Hepatocyte (in vitro differentiated cells): Measurements from ENCODE around the gene SLC7A4. TPM values are rescaled to one million over a fixed set of nuclear protein-coding genes. Genes with fewer than 3 reads are reported as not detected.
"Not testable (repeated sequence)": the region's sequence is repeated elsewhere in the genome, so short reads cannot be mapped to it uniquely, and the experiment has no call there.

Experiments
- DNase-seq: peaks from one replicate; pipeline ENCODE4 v3.0.0-alpha.2; 2016; ENCODE audit warnings: low spot score
- H2AFZ ChIP-seq: fragments of 200-600 bp; sonication (generic); 2 replicates; pipeline ENCODE4 v1.6.0; 2016; ENCODE audit warnings: antibody characterized with exemption, mild to moderate bottlenecking
- H3K27ac ChIP-seq: fragments of 200-600 bp; sonication (generic); 2 replicates; pipeline ENCODE4 v1.5.1; 2016; ENCODE audit warnings: mild to moderate bottlenecking
- H3K27me3 ChIP-seq: fragments of 200-600 bp; sonication (generic); 2 replicates; pipeline ENCODE4 v1.6.1; 2016
- H3K36me3 ChIP-seq: fragments of 200-600 bp; sonication (generic); replicated peaks from 2 replicates; pipeline ENCODE4 v1.5.1; 2016; ENCODE audit warnings: low read depth; ENCODE audit not compliant: insufficient read depth
- H3K4me1 ChIP-seq: fragments of 200-600 bp; sonication (generic); 2 replicates; pipeline ENCODE4 v1.5.1; 2016; ENCODE audit warnings: mild to moderate bottlenecking, moderate library complexity; ENCODE audit not compliant: insufficient read depth
- H3K4me2 ChIP-seq: fragments of 200-600 bp; sonication (generic); 2 replicates; pipeline ENCODE4 v1.6.0; 2016
- H3K4me3 ChIP-seq: fragments of 200-600 bp; sonication (generic); 2 replicates; pipeline ENCODE4 v1.5.1; 2016; ENCODE audit warnings: mild to moderate bottlenecking
- H3K79me2 ChIP-seq: fragments of 200-600 bp; sonication (generic); 2 replicates; pipeline ENCODE4 v1.6.0; 2017; ENCODE audit warnings: mild to moderate bottlenecking
- H3K9me2 ChIP-seq: fragments of 200-600 bp; sonication (generic); replicated peaks from 2 replicates; pipeline ENCODE4 v1.6.0; 2017; ENCODE audit warnings: mild to moderate bottlenecking; ENCODE audit not compliant: insufficient read depth
- H3K9me3 ChIP-seq: fragments of 200-600 bp; sonication (generic); 2 replicates; pipeline ENCODE4 v1.5.1; 2016; ENCODE audit warnings: low read depth, mild to moderate bottlenecking
- H4K20me1 ChIP-seq: fragments of 200-600 bp; sonication (generic); 2 replicates; pipeline ENCODE4 v1.6.0; 2016; ENCODE audit warnings: mild to moderate bottlenecking; ENCODE audit not compliant: insufficient read depth, poor library complexity, severe bottlenecking
- CTCF ChIP-seq: fragments of 200-600 bp; sonication (generic); IDR thresholded peaks from 2 replicates; pipeline ENCODE4 v1.5.1; 2016; ENCODE audit warnings: antibody characterized with exemption, mild to moderate bottlenecking; ENCODE audit not compliant: poor library complexity
- EZH2 ChIP-seq: fragments of 200-600 bp; sonication (generic); IDR thresholded peaks from 2 replicates; pipeline ENCODE4 v1.6.1; 2016; ENCODE audit warnings: antibody characterized with exemption, mild to moderate bottlenecking, borderline replicate concordance
- EZH2phosphoT487 ChIP-seq: fragments of 200-600 bp; sonication (generic); IDR thresholded peaks from one replicate; pipeline ENCODE4 v1.6.1; 2018; ENCODE audit warnings: antibody characterized with exemption, mild to moderate bottlenecking, low read depth, moderate library complexity; ENCODE audit not compliant: unreplicated experiment, severe bottlenecking
- WGBS: methylation state at CpG from one replicate; pipeline ENCODE4 v1.1.6; 2016; ENCODE audit warnings: low lambda C conversion rate; ENCODE audit errors: missing lambda C conversion rate; 5-methylcytosine and 5-hydroxymethylcytosine counted together
- polyA plus RNA-seq: library from polyadenylated mRNA; unstranded; fragments of >200 nt; fragmentation: Nextera tagmentation; extraction: Ambion mirVana; gene quantifications from 2 replicates; pipeline ENCODE4 v1.2.1, GENCODE V29; 2016
- total RNA-seq: library from RNA; depleted of rRNA; stranded (reverse); fragments of >200 nt; gene quantifications from 2 replicates; pipeline ENCODE4 v1.2.3, GENCODE V29; 2014

The SLC7A4 gene
- total and polyA plus RNA-seq, 2 experiments from 2014 or later: 140 to 494 TPM

- no peak for DNase-seq
- no peaks in the 10 kb centered on the region for H3K9me2 ChIP-seq
- H3K36me3 ChIP-seq: no peaks in the 10 kb centered on the region
- H3K9me3 ChIP-seq: no peaks in the 10 kb centered on the region
- no peak overlapping the region for H2AFZ ChIP-seq
- WGBS: 83% methylated on average over 15 of the region's 15 CpGs
- H3K27ac ChIP-seq: no peak overlapping the region
- no peak overlapping the region for H3K4me3 ChIP-seq
- H3K27me3 ChIP-seq: no peaks in the 10 kb centered on the region
- H4K20me1 ChIP-seq: no peaks in the 10 kb centered on the region
- TF ChIP-seq EZH2: no peak
- H3K4me2 ChIP-seq: no peak overlapping the region
- no peaks in the 10 kb centered on the region for H3K4me1 ChIP-seq
- H3K79me2 ChIP-seq: no peaks in the 10 kb centered on the region
Measured at GRCh38 chr22:21054046-21054713, 21.8 kb upstream of the SLC7A4 start.

- TF ChIP-seq CTCF (no peak), EZH2phosphoT487 (no peak), EZH2 (no peak)
- Histone ChIP-seq H4K20me1 (no peaks in the 10 kb centered on the region), H3K9me3 (no peaks in the 10 kb centered on the region), H3K36me3 (no peaks in the 10 kb centered on the region), H2AFZ (no peak overlapping the region), H3K9me2 (no peaks in the 10 kb centered on the region), H3K4me3 (no peak overlapping the region), H3K79me2 (no peaks in the 10 kb centered on the region), H3K4me2 (no peak overlapping the region), H3K4me1 (no peaks in the 10 kb centered on the region), H3K27ac (no peak overlapping the region), H3K27me3 (no peaks in the 10 kb centered on the region)
- 84% methylated on average over 8 of the region's 8 CpGs for WGBS
- DNase-seq: no peak
Measured at GRCh38 chr22:21052715-21053459, 20.5 kb upstream of the SLC7A4 start.

- Histone ChIP-seq H3K36me3 (no peaks in the 10 kb centered on the region), H4K20me1 (no peaks in the 10 kb centered on the region), H3K4me2 (no peak overlapping the region), H3K79me2 (no peaks in the 10 kb centered on the region), H3K4me1 (no peaks in the 10 kb centered on the region), H3K27me3 (no peaks in the 10 kb centered on the region), H3K4me3 (no peak overlapping the region), H3K27ac (no peak overlapping the region), H3K9me3 (no peaks in the 10 kb centered on the region), H3K9me2 (no peaks in the 10 kb centered on the region), H2AFZ (no peak overlapping the region)
- no peak for DNase-seq
- no peak for TF ChIP-seq CTCF
- no peak for TF ChIP-seq EZH2phosphoT487
- TF ChIP-seq EZH2: no peak
- WGBS: 69% methylated on average over 8 of the region's 8 CpGs
Measured at GRCh38 chr22:21051831-21052400, 19.6 kb upstream of the SLC7A4 start.

- H3K27ac ChIP-seq: no peak overlapping the region
- H3K9me2 ChIP-seq: no peaks in the 10 kb centered on the region
- H3K36me3 ChIP-seq: no peaks in the 10 kb centered on the region
- H3K4me3 ChIP-seq: no peak overlapping the region
- no peak for DNase-seq
- H3K4me2 ChIP-seq: no peak overlapping the region
- H3K9me3 ChIP-seq: no peaks in the 10 kb centered on the region
- 84% methylated on average over 9 of the region's 9 CpGs for WGBS
- TF ChIP-seq CTCF (no peak), EZH2 (no peak), EZH2phosphoT487 (no peak)
- H4K20me1 ChIP-seq: no peaks in the 10 kb centered on the region
- H3K27me3 ChIP-seq: no peaks in the 10 kb centered on the region
- H3K79me2 ChIP-seq: no peaks in the 10 kb centered on the region
- peaks cover 2% of the 10 kb centered on the region for H3K4me1 ChIP-seq
- H2AFZ ChIP-seq: no peak overlapping the region
Measured at GRCh38 chr22:21051145-21051830, 18.9 kb upstream of the SLC7A4 start.

GRCh38 chr22:21048965-21049364 is 16.6 kb upstream of the SLC7A4 start:
- H3K79me2 ChIP-seq, H3K9me2 ChIP-seq, DNase-seq, H3K27ac ChIP-seq, H3K4me3 ChIP-seq, H3K4me2 ChIP-seq, H3K36me3 ChIP-seq, H3K9me3 ChIP-seq, H2AFZ ChIP-seq, H3K27me3 ChIP-seq, H4K20me1 ChIP-seq: not testable (repeated sequence)
- H3K4me1 ChIP-seq: peaks cover 11% of the 10 kb centered on the region
- 87% methylated on average over 8 of the region's 12 CpGs for whole genome bisulfite sequencing
